GM21367 (cell line): ENCODE data around the gene BMPR1A.
"Not testable (repeated sequence)": the region's sequence is repeated elsewhere in the genome, so short reads cannot be mapped to it uniquely, and the experiment has no call there.

ENCODE experiments used
- ATAC-seq: cut with Tn5 transposase; IDR thresholded peaks from one replicate; pipeline ENCODE4 v1.9.1; 2021; ENCODE audit not compliant: unreplicated experiment

Gene BMPR1A

GRCh38 chr10:86837663-86838062 is 81.2 kb downstream of the BMPR1A start:
- no peak for ATAC-seq

- ATAC-seq = no peak
Observed at GRCh38 chr10:86840498-86840897, 84.1 kb downstream of the BMPR1A start.

GRCh38 chr10:86846088-86846487 is 89.7 kb downstream of the BMPR1A start:
- no peak for ATAC-seq

- ATAC-seq = no peak
Observed at GRCh38 chr10:86848747-86849146, 92.3 kb downstream of the BMPR1A start.

GRCh38 chr10:86849181-86849894 is 92.9 kb downstream of the BMPR1A start:
- no peak for ATAC-seq

GRCh38 chr10:86850481-86850880 is 94.1 kb downstream of the BMPR1A start:
- no peak for ATAC-seq

- ATAC-seq = no peak
Observed at GRCh38 chr10:86851328-86852207, 95.1 kb downstream of the BMPR1A start.

- not testable (repeated sequence) for ATAC-seq
Observed at GRCh38 chr10:86853582-86853981, 97.2 kb downstream of the BMPR1A start.

- ATAC-seq = no peak
Observed at GRCh38 chr10:86855513-86855912, 99.1 kb downstream of the BMPR1A start.

GRCh38 chr10:86856156-86856555 is 99.7 kb downstream of the BMPR1A start:
- ATAC-seq = no peak

- no peak for ATAC-seq
Observed at GRCh38 chr10:86857128-86857721, 100.8 kb downstream of the BMPR1A start.

GRCh38 chr10:86858011-86858410 is 101.6 kb downstream of the BMPR1A start:
- no peak for ATAC-seq

- ATAC-seq = no peak
Observed at GRCh38 chr10:86861351-86861750, 104.9 kb downstream of the BMPR1A start.

- ATAC-seq = no peak
Observed at GRCh38 chr10:86862373-86862772, 106.0 kb downstream of the BMPR1A start.

GRCh38 chr10:86862786-86863483 is 106.5 kb downstream of the BMPR1A start:
- ATAC-seq = no peak

GRCh38 chr10:86863484-86863842 is 107.0 kb downstream of the BMPR1A start:
- ATAC-seq = no peak

- ATAC-seq = not testable (repeated sequence)
Observed at GRCh38 chr10:86865011-86865811, 108.8 kb downstream of the BMPR1A start.

GRCh38 chr10:86867149-86867548 is 110.7 kb downstream of the BMPR1A start:
- ATAC-seq = no peak

GRCh38 chr10:86868353-86868752 is 111.9 kb downstream of the BMPR1A start:
- no peak for ATAC-seq

- ATAC-seq = no peak
Observed at GRCh38 chr10:86870679-86871078, 114.3 kb downstream of the BMPR1A start.
